GM08714 (cell line): Measurements from ENCODE around the gene IGFL4.

ENCODE experiments used
- H3K4me3 ChIP-seq: fragments of 200-500 bp; sonication (Bioruptor generic); 2 replicates; pipeline ENCODE4 v1.5.1; 2014; ENCODE audit warnings: mild to moderate bottlenecking, low read length, inconsistent platforms
- ZNF274 ChIP-seq: IDR thresholded peaks from 2 replicates; pipeline ENCODE4 v1.6.1; 2012; ENCODE audit warnings: mild to moderate bottlenecking, low read depth, low read length

IGFL4 gene

GRCh38 chr19:46073268-46073922 is 32.6 kb upstream of the IGFL4 start:
- H3K4me3 ChIP-seq = no peak overlapping the region
- TF ChIP-seq ZNF274 = no peak

- H3K4me3 ChIP-seq = no peak overlapping the region
- TF ChIP-seq ZNF274 = no peak
Observed at GRCh38 chr19:46069806-46070341, 29.1 kb upstream of the IGFL4 start.

GRCh38 chr19:46068345-46069258 is 27.8 kb upstream of the IGFL4 start:
- H3K4me3 ChIP-seq = no peak overlapping the region
- no peak for TF ChIP-seq ZNF274

- H3K4me3 ChIP-seq = no peak overlapping the region
Observed at GRCh38 chr19:46067691-46068090, 26.9 kb upstream of the IGFL4 start.

GRCh38 chr19:46066471-46066870 is 25.7 kb upstream of the IGFL4 start:
- no peak for TF ChIP-seq ZNF274
- no peak overlapping the region for H3K4me3 ChIP-seq

More at GRCh38 chr19:46067691-46068090, 26.9 kb upstream of the IGFL4 start:
- TF ChIP-seq ZNF274 = no peak

- TF ChIP-seq ZNF274 = no peak
- H3K4me3 ChIP-seq = no peak overlapping the region
Observed at GRCh38 chr19:46065486-46066071, 24.8 kb upstream of the IGFL4 start.

- H3K4me3 ChIP-seq = no peak overlapping the region
- TF ChIP-seq ZNF274 = no peak
Observed at GRCh38 chr19:46063201-46063600, 22.4 kb upstream of the IGFL4 start.

- TF ChIP-seq ZNF274 = no peak
Observed at GRCh38 chr19:46060012-46060411, 19.2 kb upstream of the IGFL4 start.

GRCh38 chr19:46058778-46059177 is 18.0 kb upstream of the IGFL4 start:
- no peak overlapping the region for H3K4me3 ChIP-seq
- no peak for TF ChIP-seq ZNF274

More at GRCh38 chr19:46060012-46060411, 19.2 kb upstream of the IGFL4 start:
- H3K4me3 ChIP-seq = no peak overlapping the region

- no peak overlapping the region for H3K4me3 ChIP-seq
- no peak for TF ChIP-seq ZNF274
Observed at GRCh38 chr19:46056536-46056935, 15.7 kb upstream of the IGFL4 start.

GRCh38 chr19:46052896-46053295 is 12.1 kb upstream of the IGFL4 start:
- H3K4me3 ChIP-seq = no peak overlapping the region
- TF ChIP-seq ZNF274 = no peak

- H3K4me3 ChIP-seq = no peak overlapping the region
- TF ChIP-seq ZNF274 = no peak
Observed at GRCh38 chr19:46049597-46049996, 8.8 kb upstream of the IGFL4 start.

- H3K4me3 ChIP-seq = no peak overlapping the region
- TF ChIP-seq ZNF274 = no peak
Observed at GRCh38 chr19:46043519-46043918, 2.7 kb upstream of the IGFL4 start.

- TF ChIP-seq ZNF274 = no peak
Observed at GRCh38 chr19:46042252-46042883, 1.6 kb upstream of the IGFL4 start.

More at GRCh38 chr19:46042252-46042883, 1.6 kb upstream of the IGFL4 start:
- H3K4me3 ChIP-seq = no peak overlapping the region
